ENCODE results near the gene USP54.

The USP54 gene

DNA sequence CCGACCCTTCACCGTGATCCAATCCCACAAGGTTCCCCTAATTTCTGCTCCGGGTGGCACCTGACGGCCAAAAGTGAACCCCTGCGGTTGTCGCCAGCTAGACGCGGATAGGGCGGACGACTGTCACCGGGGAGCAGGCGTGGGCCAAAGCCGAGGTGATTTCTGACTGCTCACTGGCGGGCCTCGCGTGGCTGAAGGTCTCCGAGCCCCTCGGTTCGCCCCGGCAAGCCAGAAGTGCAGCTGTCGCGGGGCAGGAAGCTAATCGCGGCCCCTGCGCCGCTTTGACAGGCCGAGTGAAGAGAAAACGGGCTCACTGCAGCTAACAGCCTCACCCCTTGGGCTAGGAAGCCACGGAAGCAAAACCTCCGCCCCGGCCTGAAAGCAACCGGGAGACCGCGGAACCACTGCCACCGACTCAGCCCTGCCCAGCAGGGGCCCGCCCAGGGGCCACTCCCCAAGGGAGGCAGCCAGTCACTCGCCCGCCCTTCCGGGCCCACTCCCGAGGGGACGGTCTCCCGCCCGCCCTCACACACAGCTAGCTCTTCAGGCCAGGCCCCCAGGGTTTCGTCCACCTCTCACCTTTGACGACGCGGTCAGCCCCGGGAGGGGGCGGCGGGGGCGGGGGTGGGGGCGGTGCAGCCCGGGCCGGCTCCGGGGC lies 95.8 kb downstream of the USP54 start:
- WGBS: under 1% methylated on average over 52 of the region's 55 CpGs
- H3K4me1 ChIP-seq (ENCODE audit: insufficient read depth, low read length): peaks cover 12% of the 10 kb centered on the region; the same call in 1 of the 2 replicates
- H3K27me3 ChIP-seq (ENCODE audit: insufficient read depth, low read length): no peaks in the 10 kb centered on the region
- peak overlapping the region; percentile 89 for H3K9ac ChIP-seq (ENCODE audit: low read depth, low read length)
- H3K27ac ChIP-seq (ENCODE audit: low read depth, low read length): peak overlapping the region; percentile 95
- H3K36me3 ChIP-seq (ENCODE audit: insufficient read depth, low read length): peaks cover 26% of the 10 kb centered on the region
- H3K9me3 ChIP-seq (ENCODE audit: insufficient read depth, low read depth, low read length): no peaks in the 10 kb centered on the region
- H3K4me3 ChIP-seq (ENCODE audit: low read length): peak overlapping the region; percentile 99

DNA sequence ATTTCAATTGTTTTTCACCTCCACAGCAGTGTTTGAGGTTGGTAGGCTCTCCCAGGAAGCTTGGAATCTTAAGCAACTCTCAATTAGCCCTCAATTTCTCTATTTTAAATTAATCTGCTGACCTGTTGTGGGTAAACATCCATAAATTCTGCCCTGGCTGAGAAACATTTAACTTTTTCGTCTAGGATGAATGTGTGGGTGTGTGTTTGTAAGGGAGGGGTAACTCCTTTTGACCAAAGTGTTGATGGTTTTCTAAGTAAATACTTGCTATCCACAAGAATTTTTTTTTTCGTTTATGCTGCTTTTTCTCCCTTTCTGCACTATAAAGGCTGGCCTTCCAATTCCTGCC lies 96.3 kb downstream of the USP54 start:
- H3K9ac ChIP-seq (ENCODE audit: low read depth, low read length): peak overlapping the region; percentile 89
- peaks cover 12% of the 10 kb centered on the region; the same call in 1 of the 2 replicates for H3K4me1 ChIP-seq (ENCODE audit: insufficient read depth, low read length)
- peaks cover 21% of the 10 kb centered on the region for H3K36me3 ChIP-seq (ENCODE audit: insufficient read depth, low read length)
- H3K9me3 ChIP-seq (ENCODE audit: insufficient read depth, low read depth, low read length): no peaks in the 10 kb centered on the region
- no peaks in the 10 kb centered on the region for H3K27me3 ChIP-seq (ENCODE audit: insufficient read depth, low read length)
- peak overlapping the region; percentile 95 for H3K27ac ChIP-seq (ENCODE audit: low read depth, low read length)
- 0% methylated on average over 2 of the region's 2 CpGs for WGBS
- H3K4me3 ChIP-seq (ENCODE audit: low read length): peak overlapping the region; percentile 99

DNA sequence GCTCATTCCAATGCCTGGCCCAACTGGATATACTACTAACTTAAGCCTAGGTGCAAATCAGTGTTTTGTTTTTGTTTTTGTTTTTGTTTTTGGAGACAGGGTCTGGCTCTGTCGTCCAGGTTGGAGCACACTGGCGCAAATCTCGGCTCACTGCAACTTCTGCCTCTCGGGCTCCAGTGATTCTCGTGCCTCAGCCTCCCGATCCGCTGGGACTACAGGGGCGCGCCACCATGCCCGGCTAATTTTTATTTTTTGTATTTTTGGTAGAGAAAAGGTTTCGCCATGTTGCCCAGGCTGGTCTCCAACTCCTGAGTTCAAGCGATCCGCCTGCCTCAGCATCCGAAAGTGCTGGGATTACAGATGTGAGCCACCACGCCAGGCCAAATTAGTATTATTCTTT lies 96.9 kb downstream of the USP54 start:
- H3K9ac ChIP-seq (ENCODE audit: low read depth, low read length): no peak overlapping the region
- peaks cover 12% of the 10 kb centered on the region; the same call in 1 of the 2 replicates for H3K4me1 ChIP-seq (ENCODE audit: insufficient read depth, low read length)
- no peaks in the 10 kb centered on the region for H3K9me3 ChIP-seq (ENCODE audit: insufficient read depth, low read depth, low read length)
- peak overlapping the region; percentile 99; the same call in 1 of the 2 replicates for H3K4me3 ChIP-seq (ENCODE audit: low read length)
- H3K36me3 ChIP-seq (ENCODE audit: insufficient read depth, low read length): peaks cover 15% of the 10 kb centered on the region
- H3K27me3 ChIP-seq (ENCODE audit: insufficient read depth, low read length): no peaks in the 10 kb centered on the region
- H3K27ac ChIP-seq (ENCODE audit: low read depth, low read length): no peak overlapping the region
- 93% methylated on average over 15 of the region's 15 CpGs for WGBS

DNA sequence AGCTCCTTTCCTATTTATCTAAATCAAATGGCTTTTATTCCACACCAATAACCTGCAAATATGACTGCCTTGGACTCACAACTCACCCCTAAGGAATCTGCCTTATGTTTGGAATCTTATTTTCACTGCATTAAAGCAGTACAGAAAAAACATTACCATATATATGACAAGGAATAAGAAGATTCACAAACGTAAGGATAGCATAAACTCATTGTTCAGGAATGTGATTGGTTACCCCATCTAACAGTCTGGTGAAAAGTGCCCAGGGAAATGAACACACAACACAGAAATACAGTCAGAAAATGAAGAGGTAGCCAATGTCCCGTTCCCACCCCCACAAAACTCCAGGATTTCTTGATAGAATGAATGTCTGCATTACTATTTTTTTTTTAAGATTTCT lies 97.4 kb downstream of the USP54 start:
- 100% methylated on average over 1 of the region's 2 CpGs for WGBS
- H3K36me3 ChIP-seq (ENCODE audit: insufficient read depth, low read length): peaks cover 11% of the 10 kb centered on the region
- H3K27ac ChIP-seq (ENCODE audit: low read depth, low read length): no peak overlapping the region

DNA sequence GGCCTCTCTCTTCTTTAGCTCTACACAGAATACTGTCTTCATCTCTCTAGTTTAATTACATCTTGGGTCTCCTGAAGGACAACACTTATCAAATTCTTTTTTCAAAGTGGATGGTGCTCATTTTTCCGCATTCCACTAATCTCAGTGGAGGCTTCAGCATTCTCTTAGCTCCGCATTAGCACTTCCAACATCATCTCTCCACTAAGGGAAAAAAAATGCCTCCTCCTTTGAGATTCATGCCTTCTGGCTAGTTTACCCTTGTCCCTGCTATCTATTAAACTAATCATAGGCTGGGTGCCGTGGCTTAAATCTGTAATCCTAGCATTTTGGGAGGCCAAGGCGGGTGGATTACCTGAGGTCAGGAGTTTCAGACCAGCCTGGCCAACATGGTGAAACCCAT lies 104.5 kb downstream of the USP54 start:
- Histone ChIP-seq H3K4me3 (ENCODE audit: low read length) (no peak overlapping the region), H3K36me3 (ENCODE audit: insufficient read depth, low read length) (peaks cover 9% of the 10 kb centered on the region; the same call in 1 of the 2 replicates), H3K9me3 (ENCODE audit: insufficient read depth, low read depth, low read length) (no peaks in the 10 kb centered on the region), H3K27ac (ENCODE audit: low read depth, low read length) (no peak overlapping the region), H3K9ac (ENCODE audit: low read depth, low read length) (no peak overlapping the region), H3K27me3 (ENCODE audit: insufficient read depth, low read length) (no peaks in the 10 kb centered on the region), H3K4me1 (ENCODE audit: insufficient read depth, low read length) (no peaks in the 10 kb centered on the region)
- WGBS: 96% methylated on average over 4 of the region's 4 CpGs

More for the DNA sequence above, 97.4 kb downstream of the USP54 start:
- no peaks in the 10 kb centered on the region for H3K27me3 ChIP-seq (ENCODE audit: insufficient read depth, low read length)
- no peak overlapping the region for H3K9ac ChIP-seq (ENCODE audit: low read depth, low read length)
- H3K4me1 ChIP-seq (ENCODE audit: insufficient read depth, low read length): peaks cover 12% of the 10 kb centered on the region; the same call in 1 of the 2 replicates
- no peaks in the 10 kb centered on the region for H3K9me3 ChIP-seq (ENCODE audit: insufficient read depth, low read depth, low read length)
- 0 out of 2 replicates have a peak overlapping the region, but pooled peaks have one; percentile 99 for H3K4me3 ChIP-seq (ENCODE audit: low read length)

DNA sequence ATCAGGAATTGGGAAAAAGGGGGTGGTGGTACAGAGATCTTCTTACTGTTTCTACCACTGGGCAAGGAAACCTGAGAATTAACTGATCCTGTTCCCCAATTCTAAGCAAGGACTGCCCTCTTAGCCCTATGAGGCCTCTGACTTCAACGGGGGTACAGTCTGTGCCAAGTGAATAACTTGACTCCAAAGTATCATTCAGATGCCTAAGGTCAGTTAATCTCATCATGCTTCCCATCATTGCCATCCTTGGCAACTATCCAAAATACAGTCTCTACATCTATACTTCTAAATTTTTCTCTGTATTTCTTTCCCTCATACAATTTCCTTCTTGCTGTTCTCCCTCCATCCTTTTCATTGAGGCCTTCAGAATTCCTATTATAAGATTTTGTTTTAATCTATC lies 105.8 kb downstream of the USP54 start:
- WGBS: 92% methylated on average over 1 of the region's 1 CpG
- Histone ChIP-seq H3K4me3 (ENCODE audit: low read length) (no peak overlapping the region), H3K4me1 (ENCODE audit: insufficient read depth, low read length) (no peaks in the 10 kb centered on the region), H3K36me3 (ENCODE audit: insufficient read depth, low read length) (peaks cover 9% of the 10 kb centered on the region; the same call in 1 of the 2 replicates), H3K9me3 (ENCODE audit: insufficient read depth, low read depth, low read length) (no peaks in the 10 kb centered on the region), H3K27ac (ENCODE audit: low read depth, low read length) (no peak overlapping the region), H3K27me3 (ENCODE audit: insufficient read depth, low read length) (no peaks in the 10 kb centered on the region), H3K9ac (ENCODE audit: low read depth, low read length) (no peak overlapping the region)

DNA sequence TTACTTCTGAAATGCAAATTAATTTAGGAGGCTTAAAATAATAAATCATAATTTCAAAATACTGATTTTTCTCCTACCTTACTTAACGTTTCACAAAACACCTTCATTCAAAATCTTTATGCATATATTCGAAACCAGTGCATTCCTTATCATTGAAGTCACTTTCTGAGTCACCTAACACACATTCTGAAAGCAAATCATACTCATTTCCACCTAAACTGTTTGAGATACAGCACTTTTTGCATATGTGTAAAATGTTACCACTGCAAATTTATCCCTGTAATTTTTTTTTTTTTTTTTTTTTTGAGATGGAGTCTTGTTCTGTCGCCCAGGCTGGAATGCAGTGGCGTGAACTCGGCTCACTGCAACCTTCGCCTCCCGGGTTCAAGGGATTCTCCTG lies 111.0 kb downstream of the USP54 start:
- WGBS: 93% methylated on average over 7 of the region's 7 CpGs
- Histone ChIP-seq H3K27me3 (ENCODE audit: insufficient read depth, low read length) (no peaks in the 10 kb centered on the region), H3K36me3 (ENCODE audit: insufficient read depth, low read length) (peaks cover 53% of the 10 kb centered on the region), H3K9me3 (ENCODE audit: insufficient read depth, low read depth, low read length) (no peaks in the 10 kb centered on the region), H3K9ac (ENCODE audit: low read depth, low read length) (no peak overlapping the region), H3K4me3 (ENCODE audit: low read length) (no peak overlapping the region), H3K27ac (ENCODE audit: low read depth, low read length) (no peak overlapping the region), H3K4me1 (ENCODE audit: insufficient read depth, low read length) (no peaks in the 10 kb centered on the region)

DNA sequence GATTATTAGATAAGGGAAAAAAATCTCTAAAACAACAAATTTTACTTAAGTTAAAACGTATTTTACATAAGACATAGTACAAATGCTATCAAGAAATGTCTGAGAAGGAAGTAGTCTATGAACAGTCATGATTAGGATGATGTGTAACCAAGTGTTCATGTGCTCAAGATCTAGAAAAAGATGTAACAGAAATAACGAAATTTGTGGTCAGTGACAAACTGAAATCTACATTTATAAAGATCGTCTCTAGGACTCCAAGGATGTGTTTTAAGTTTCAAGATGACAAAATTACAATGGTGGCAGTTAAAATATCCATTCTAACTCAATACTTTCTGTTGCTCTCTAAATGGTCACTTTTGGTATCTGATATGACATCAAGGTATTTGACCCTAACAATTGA lies 112.5 kb downstream of the USP54 start:
- 86% methylated on average over 3 of the region's 3 CpGs for WGBS
- peaks cover 66% of the 10 kb centered on the region for H3K36me3 ChIP-seq (ENCODE audit: insufficient read depth, low read length)
- no peaks in the 10 kb centered on the region for H3K9me3 ChIP-seq (ENCODE audit: insufficient read depth, low read depth, low read length)
- no peak overlapping the region for H3K9ac ChIP-seq (ENCODE audit: low read depth, low read length)
- H3K27ac ChIP-seq (ENCODE audit: low read depth, low read length): no peak overlapping the region
- no peaks in the 10 kb centered on the region for H3K4me1 ChIP-seq (ENCODE audit: insufficient read depth, low read length)
- H3K27me3 ChIP-seq (ENCODE audit: insufficient read depth, low read length): no peaks in the 10 kb centered on the region
- H3K4me3 ChIP-seq (ENCODE audit: low read length): no peak overlapping the region

DNA sequence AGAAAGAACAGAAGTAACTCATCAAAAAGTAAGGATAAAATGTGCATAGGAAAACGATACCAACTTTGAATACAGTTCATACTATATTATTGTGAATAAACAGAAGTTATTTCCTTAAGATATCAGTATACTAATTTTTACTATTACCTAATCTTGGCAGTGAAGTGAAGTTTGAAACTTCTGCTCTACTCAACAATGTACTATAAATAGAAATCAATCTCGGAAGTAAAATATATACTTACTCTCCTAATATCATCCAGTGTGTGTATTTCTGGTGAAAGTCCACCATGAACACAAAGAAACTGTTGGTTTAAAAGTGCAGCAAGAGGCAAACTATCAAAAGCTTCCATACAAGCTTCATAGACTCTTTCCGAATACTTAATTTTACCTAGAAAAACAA lies 119.9 kb downstream of the USP54 start:
- Histone ChIP-seq H3K27me3 (ENCODE audit: insufficient read depth, low read length) (no peaks in the 10 kb centered on the region), H3K27ac (ENCODE audit: low read depth, low read length) (no peak overlapping the region), H3K9ac (ENCODE audit: low read depth, low read length) (no peak overlapping the region), H3K4me1 (ENCODE audit: insufficient read depth, low read length) (no peaks in the 10 kb centered on the region), H3K4me3 (ENCODE audit: low read length) (no peak overlapping the region), H3K9me3 (ENCODE audit: insufficient read depth, low read depth, low read length) (no peaks in the 10 kb centered on the region), H3K36me3 (ENCODE audit: insufficient read depth, low read length) (peaks cover 95% of the 10 kb centered on the region)
- no CpG with 5 or more reads among the region's 3 CpGs for WGBS

DNA sequence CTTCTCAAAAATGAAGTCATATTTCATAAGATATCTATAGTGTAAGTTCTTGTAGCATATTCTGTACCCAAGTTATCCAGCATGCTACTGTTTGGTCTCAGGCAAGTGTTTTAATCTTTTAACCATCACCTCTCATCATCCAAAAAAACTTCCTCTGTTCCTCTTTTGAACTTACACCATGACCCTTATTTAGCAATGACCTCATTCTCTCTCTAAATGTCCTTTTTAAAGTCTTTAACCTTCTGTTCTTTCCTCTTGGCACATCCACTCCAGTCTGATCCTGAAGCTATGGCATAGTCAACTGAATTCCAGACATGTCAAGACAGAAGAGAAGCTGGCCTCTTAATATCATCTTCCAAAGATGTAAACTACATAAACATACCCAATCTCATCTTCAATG lies 121.6 kb downstream of the USP54 start:
- H3K4me1 ChIP-seq (ENCODE audit: insufficient read depth, low read length): no peaks in the 10 kb centered on the region
- no peaks in the 10 kb centered on the region for H3K27me3 ChIP-seq (ENCODE audit: insufficient read depth, low read length)
- H3K27ac ChIP-seq (ENCODE audit: low read depth, low read length): no peak overlapping the region
- no peak overlapping the region for H3K4me3 ChIP-seq (ENCODE audit: low read length)
- H3K9ac ChIP-seq (ENCODE audit: low read depth, low read length): no peak overlapping the region
- no peaks in the 10 kb centered on the region for H3K9me3 ChIP-seq (ENCODE audit: insufficient read depth, low read depth, low read length)
- peaks cover 95% of the 10 kb centered on the region for H3K36me3 ChIP-seq (ENCODE audit: insufficient read depth, low read length)

DNA sequence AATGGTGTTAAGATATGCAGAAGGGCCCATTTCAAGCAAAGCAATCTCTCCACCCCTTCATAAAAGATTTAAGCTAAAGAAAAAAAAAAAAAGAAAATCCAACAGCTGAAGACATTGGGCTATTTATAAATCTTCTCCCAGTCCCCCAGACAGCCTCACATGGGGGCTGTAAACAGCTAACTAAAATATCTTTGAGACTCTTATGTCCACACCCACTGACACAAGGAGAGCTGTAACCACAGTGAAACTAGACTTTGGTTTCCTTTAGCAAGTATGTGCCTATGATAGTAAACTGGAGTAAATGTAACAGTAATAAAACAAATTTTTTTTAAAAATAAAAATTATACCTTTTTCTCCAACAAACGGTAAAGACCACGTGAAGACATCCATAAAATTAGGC lies 123.9 kb downstream of the USP54 start:
- H3K4me1 ChIP-seq (ENCODE audit: insufficient read depth, low read length): no peaks in the 10 kb centered on the region
- no peak overlapping the region for H3K27ac ChIP-seq (ENCODE audit: low read depth, low read length)
- H3K27me3 ChIP-seq (ENCODE audit: insufficient read depth, low read length): no peaks in the 10 kb centered on the region
- 85% methylated on average over 2 of the region's 2 CpGs for WGBS
- no peak overlapping the region for H3K4me3 ChIP-seq (ENCODE audit: low read length)
- H3K9me3 ChIP-seq (ENCODE audit: insufficient read depth, low read depth, low read length): no peaks in the 10 kb centered on the region
- H3K36me3 ChIP-seq (ENCODE audit: insufficient read depth, low read length): peaks cover 81% of the 10 kb centered on the region
- no peak overlapping the region for H3K9ac ChIP-seq (ENCODE audit: low read depth, low read length)

Data from HUES64 (cell line).